HG03045 (cell line): ENCODE results near the gene DDX54.
"Not testable (repeated sequence)": the region's sequence is repeated elsewhere in the genome, so short reads cannot be mapped to it uniquely, and the experiment has no call there.

Experiments
- ATAC-seq: cut with Tn5 transposase; IDR thresholded peaks from one replicate; pipeline ENCODE4 v1.9.1; 2021; ENCODE audit warnings: mild to moderate bottlenecking, moderate library complexity; ENCODE audit not compliant: unreplicated experiment

DDX54 gene

GRCh38 chr12:113143959-113144358 is 41.3 kb downstream of the DDX54 start:
- no peak for ATAC-seq

DNA sequence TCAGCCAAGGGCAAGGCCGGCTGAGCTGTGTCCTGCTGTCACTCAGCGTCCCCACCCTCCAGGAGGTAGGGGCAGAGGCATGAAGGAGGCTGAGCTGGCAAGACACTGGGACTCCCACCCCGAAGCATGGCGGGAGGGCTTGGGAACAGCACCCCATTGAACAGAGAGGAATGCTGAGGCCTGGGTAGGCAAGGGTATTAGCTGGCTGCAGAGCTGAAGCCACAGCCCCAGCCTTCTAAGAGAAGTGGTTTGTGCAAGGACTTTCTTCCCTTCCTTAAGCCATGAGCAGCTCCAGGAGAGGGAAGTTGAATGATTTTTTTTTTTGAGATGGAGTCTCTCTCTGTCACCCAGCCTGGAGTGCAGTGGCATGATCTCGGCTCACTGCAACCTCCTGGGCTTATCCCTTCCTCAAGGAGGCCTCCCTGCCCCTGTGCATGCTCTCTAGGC is 42.4 kb downstream of the DDX54 start:
- ATAC-seq, result no peak

GRCh38 chr12:113142173-113142885 is 42.9 kb downstream of the DDX54 start:
- ATAC-seq, result no peak

DNA sequence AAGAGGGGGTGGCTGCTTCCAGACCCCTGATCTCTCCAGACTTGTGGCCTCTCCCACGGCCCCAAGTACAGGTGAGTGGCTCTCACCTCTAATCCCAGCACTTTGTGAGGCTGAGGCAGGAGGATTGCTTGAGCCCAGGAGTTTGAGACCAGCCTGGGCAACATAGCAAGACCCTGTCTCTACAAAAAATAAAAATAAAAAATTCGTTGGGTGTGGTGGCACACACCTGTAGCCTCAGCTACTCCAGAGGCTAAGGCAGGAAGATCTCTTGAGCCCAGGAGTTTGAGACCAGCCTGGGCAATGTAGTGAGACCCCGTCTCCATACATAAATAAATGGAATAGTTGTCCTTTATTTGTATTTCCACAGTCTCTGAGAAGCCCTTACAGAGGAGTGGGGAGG is 43.6 kb downstream of the DDX54 start:
- not testable (repeated sequence) for ATAC-seq

GRCh38 chr12:113140706-113141105 is 44.6 kb downstream of the DDX54 start:
- ATAC-seq, result no peak

DNA sequence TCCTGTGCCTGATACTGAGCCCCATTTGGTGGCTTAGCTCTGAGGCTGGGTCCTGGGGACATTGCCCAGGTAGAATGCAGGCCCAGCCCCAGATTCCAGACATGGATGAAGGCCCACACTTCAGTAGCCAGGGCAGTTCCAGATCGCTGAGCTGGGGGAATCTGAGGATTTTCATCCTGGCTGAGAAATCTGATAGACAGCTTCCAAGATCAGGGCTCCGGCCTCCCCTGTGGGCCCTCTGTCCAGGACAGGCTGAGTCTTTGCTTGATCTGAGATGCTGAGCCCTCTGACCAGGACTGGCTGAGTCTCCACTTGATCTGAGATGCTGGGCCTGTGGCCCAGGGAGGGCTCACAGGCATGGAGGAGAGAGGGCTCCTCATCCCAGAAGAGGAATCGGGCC is 46.5 kb downstream of the DDX54 start:
- no peak for ATAC-seq

- ATAC-seq, result no peak
These were observed 47.2 kb downstream of the DDX54 start for GRCh38 chr12:113137861-113138783.

DNA sequence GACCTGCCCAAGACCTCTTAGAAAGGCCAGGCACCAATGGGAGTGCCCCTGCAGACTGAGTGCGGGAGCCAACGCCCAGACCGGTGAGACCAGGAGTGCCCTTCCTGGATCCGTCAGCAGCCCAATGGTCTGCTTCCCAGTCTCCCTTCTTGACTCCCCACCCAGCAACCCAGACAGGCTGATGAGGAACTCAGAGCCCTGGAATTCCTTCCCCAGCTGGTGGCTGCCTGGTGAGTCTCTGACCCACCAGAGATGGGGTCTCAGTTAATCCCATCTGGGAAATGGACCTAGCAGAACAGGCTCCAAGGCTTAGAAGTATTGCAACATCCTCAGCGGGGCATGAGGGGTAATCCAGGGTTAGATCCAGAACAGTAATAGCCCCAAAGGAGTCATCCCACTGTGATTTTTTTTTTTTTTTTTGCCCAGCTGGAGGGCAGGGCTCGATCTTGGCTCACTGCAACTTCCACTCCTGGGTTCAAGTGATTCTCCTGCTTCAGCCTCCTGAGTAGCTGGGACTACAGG is 48.2 kb downstream of the DDX54 start:
- no peak for ATAC-seq

GRCh38 chr12:113136128-113136989 is 48.9 kb downstream of the DDX54 start:
- no peak for ATAC-seq

DNA sequence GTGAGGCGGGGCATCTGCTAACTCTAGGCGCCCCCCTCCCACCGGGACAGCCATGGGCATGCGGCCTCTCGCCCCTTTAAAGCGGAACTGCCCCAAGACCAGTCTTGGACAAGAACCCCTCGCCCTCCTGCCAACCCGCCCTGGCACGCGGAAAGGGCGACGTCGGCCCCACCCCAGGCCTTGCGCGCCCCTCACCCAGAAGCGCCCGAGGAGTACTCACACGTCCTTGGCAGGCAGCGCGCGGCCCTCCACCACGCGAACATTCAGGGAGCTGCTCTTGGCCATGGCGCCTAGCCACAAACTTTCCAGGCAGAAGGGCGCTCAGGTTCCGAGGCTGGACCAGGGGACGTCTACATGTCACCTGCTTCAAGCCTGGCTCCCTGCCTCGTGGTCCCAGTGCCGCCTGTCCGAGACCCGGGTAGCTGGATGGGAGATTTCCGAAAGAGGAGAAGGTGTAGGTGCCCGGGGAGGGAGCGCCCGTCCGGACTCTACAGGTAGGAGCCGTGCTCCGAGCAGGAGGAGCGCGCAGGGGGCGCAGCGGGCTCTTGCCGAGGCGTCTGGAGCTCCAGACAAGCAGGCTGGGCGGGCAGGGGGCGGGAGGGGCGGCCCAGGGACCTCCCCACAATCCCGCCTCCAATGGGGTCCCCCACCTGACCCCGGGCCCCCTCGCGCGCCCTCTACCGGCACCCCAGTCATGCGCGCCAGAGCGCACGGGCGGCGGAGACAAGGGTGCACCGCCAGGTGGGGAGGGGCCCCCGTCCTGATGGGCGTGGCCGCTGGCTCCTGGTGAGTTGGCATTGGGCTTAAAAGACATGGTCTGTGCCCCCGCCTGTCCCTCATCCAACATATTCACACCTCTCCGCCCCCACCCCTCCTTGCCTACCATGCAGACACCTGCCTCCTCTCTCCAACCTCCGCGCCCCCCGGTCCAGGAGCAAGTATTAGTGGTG is 49.8 kb downstream of the DDX54 start, which contains the start of gene RASAL1:
Gene RASAL1, minus strand, starts transcription at position 584 of the 950 bp plus-strand sequence. Its CDS starts 299 bp downstream, at position 285.
- ATAC-seq, result no peak

DNA sequence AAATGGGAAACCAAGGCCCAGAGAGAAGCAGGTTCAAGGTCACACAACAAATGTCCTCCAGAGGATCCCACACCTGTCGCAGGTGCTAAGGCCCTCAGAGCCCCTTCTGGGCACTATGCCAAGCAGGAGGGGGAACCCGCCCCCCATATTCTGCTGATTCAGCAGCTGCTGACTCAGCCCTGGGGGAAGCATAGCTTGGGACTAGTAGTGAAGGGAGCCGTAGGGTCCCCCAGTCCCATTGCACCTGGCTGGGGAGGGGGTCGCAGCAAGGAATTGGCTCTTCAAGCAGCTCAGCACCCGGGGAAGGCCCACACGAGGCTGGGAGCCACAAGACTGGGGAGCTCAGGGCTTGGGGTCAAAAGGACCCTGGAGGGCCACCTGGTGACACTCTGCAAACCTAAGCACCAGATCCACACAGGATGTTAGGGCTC is 50.7 kb downstream of the DDX54 start:
- no peak for ATAC-seq

DNA sequence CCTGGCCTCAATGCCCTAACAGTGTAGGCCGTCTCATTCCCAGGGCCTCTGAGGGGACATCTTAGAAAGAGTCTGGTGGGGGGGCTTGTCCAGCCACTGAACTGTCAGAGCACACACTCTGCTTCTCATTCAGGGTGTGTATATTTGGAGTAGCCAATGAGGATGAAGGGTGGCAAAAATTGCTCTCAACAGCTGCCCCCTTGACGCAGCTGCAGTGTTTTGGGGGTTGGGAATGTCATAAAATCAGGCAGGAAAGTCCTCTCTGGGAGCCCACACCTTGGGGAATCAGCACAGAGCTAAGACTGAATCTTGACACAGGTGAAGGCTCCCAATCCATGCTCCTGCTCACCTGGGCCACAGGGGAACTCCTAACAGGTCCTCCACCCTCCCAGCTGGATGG is 51.2 kb downstream of the DDX54 start:
- no peak for ATAC-seq

DNA sequence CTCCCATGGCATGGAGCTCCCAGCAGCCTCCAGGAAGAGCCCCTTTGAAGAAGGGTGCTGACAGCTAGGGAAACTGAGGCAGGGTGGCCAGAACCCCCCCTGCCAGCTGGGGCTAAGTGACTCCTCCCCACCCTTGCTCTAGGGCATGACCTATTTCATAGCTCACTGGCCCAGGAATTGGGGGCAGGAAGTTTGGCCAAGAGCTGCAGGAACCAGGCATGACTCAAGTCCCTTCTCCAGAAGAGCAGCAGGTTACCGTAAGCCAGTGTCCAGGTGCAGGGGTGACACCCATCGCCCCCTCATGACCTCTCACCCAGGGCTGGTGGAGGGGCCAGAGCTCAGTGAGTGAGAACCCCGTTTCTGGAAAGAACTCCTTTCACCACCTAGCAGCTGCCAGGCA is 51.6 kb downstream of the DDX54 start:
- no peak for ATAC-seq

- no peak for ATAC-seq
These were observed 52.2 kb downstream of the DDX54 start for GRCh38 chr12:113133036-113133435.

DNA sequence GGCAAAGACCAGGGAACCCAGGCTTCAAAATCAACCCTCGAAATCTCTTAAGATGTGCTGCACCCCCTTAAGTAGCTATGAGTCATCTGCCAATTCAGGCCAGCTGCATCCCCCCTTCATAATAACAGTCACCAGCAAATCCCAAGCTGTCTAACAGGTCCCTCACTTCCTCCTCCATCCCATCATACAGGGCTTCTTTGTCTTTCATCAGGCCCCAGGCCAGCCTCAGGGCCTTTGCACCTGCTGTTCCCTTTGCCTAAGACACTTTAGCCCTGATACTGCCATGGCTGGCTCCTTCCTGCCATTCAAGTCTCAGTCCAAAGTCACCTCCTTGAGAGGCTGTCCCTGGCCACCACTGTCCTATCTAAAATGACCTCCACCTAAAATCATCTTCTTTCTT is 53.7 kb downstream of the DDX54 start:
- ATAC-seq, result no peak

- ATAC-seq, result no peak
These were observed 54.7 kb downstream of the DDX54 start for GRCh38 chr12:113130457-113131135.

DNA sequence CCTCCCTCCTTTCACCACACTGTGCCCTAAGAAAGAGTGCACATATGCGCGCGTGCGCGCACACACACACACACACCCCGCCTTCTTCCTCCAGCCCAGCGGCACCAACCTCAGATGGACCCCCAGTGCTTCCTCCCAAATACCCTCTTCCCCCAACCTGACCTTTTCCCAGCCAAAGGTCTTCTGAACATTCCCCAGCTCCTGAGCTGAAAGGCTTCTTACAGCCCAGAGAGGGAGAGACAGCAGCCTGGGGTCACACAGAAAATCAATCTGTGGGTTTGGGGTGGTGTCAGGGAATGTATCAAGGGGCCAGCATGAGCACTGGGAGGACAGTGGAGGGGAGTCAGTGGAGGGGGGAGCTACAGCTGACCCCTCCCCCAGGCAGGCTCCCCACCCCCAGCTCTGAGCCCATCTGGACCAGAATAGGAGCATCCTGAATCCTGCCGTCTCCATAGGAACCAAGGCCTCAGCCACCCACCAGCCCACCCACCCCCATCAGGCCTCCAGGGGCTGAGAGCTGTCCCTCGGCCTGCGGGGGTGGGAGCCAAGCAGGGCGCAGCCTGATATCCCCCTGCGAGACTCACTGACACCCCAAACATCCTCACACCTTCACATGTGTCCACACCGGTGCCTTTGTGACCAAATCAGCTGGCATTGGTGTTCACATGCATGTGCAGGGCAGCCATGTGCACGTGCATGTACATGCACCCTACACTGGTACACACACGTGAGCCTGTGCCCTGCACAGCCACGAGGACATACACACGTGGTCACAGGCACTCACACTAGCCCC is 55.4 kb downstream of the DDX54 start:
- no peak for ATAC-seq
